Fibroblast of peridontal ligament (primary cell): ENCODE data around the gene MIF.
"Not testable (repeated sequence)": the region's sequence is repeated elsewhere in the genome, so short reads cannot be mapped to it uniquely, and the experiment has no call there.

ENCODE experiments used
- DNase-seq: peaks from one replicate; pipeline ENCODE4 v3.0.0-alpha.2; 2010; ENCODE audit errors: extremely low read depth

Gene MIF

DNA sequence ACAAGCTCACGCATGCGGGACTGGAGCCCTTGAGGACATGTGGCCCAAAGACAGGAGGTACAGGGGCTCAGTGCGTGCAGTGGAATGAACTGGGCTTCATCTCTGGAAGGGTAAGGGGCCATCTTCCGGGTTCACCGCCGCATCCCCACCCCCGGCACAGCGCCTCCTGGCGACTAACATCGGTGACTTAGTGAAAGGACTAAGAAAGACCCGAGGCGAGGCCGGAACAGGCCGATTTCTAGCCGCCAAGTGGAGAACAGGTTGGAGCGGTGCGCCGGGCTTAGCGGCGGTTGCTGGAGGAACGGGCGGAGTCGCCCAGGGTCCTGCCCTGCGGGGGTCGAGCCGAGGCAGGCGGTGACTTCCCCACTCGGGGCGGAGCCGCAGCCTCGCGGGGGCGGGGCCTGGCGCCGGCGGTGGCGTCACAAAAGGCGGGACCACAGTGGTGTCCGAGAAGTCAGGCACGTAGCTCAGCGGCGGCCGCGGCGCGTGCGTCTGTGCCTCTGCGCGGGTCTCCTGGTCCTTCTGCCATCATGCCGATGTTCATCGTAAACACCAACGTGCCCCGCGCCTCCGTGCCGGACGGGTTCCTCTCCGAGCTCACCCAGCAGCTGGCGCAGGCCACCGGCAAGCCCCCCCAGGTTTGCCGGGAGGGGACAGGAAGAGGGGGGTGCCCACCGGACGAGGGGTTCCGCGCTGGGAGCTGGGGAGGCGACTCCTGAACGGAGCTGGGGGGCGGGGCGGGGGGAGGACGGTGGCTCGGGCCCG lies at the start of gene MIF:
Gene MIF, plus strand, starts transcription at position 439 of the 765 bp plus-strand sequence. Its CDS starts 92 bp downstream, at position 531.
- DNase-seq = peak; percentile 84

GRCh38 chr22:23844739-23845202 lies 49.4 kb upstream of the MIF start:
- DNase-seq = no peak

- no peak for DNase-seq
These were observed 48.7 kb upstream of the MIF start for GRCh38 chr22:23845265-23846080.

GRCh38 chr22:23846081-23846469 lies 48.1 kb upstream of the MIF start:
- DNase-seq = no peak

DNA sequence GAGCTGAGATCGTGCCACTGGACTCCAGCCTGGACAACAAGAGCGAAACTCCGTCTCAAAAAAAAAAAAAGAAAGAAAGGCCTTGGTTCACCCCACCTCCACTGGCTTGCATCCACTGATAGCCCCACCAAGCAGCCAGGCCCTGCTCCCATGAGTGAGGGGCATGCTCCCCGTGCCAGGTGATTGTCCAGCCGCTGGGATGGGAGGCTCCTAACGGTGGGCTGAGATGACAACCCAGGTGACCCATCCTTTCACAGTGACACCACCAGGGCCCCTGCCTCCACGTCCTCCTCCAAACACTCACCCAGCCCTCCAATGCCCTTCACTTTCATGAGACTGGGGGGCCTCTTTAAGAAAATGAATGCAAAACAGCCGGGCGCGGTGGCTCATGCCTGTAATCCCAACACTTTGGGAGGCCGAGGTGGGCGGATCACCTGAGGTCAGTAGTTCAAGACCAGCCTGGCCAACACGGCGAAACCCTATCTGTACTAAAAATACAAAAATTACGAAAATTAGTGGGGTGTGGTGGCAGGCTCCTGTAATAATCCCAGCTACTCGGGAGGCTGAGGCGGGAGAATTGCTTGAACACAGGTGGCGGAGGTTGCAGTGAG lies 46.8 kb upstream of the MIF start:
- no peak for DNase-seq

DNA sequence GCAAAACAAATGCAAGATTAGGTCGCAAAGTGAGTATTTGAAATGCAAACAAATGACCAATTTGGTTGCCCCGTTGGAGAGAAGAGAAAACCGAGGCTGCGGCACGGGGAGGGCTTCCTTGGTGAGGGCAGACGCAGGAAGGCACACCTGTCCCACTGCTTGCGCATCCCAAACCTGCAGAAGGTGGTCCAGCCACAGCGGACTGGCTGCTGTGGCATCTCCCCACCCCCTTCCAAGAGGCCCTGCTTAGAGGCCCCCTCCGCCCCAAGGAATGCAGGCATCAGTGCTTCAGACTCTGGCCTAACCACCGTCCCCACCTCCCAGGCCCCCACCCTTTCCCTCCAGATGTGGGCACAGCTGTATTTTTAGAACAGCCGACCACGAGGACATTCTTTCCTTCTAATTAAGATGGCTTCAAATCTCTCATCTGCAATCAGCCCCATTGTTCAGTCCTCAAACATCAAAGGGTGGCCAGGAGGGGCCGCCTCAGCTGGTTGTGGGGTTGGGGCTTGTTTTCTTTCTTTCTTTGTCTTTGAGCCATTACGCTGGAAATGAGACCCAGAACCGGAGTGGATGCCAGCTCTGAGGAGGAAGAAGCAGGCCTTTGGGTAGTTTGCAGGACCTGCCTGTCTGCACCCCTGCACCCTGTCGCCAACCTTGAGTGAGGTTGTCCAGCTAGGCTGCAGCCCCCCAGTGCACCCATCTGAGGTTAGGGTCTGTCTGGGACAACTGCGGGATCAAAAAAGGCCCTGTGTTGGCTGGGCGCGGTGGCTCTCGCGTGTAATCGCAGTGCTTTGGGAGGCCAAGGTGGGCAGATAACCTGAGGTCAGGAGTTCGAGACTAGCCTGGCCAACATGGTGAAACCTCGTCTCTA lies 46.0 kb upstream of the MIF start:
- DNase-seq = peak; percentile 8

- DNase-seq = peak; percentile 53
These were observed 44.9 kb upstream of the MIF start for GRCh38 chr22:23849009-23850006.

DNA sequence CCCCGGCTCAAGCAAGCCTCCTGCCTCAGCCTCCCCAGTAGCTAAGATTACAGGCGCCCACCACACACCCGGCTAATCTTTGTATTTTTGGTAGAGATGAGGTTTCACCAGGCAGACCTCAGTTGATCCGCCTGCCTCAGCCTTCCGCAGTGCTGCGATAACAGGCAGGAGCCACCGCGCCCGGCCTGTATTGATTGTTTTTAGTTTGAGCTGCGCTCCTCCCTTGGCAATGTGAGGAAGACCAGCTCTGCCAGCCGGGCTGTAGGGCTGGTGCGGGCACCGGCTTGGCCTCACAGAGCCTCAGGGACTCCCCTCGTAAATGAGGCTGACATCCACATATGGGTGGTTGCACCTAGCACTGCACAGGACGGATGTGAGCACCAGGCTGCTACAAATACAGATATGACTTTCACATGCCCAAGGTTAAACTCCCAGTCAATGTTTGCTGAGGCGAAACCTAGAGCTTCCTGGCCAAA lies 44.0 kb upstream of the MIF start:
- no peak for DNase-seq

- DNase-seq = peak; percentile 48
These were observed 37.2 kb upstream of the MIF start for GRCh38 chr22:23856721-23857605.

- peak; percentile 97 for DNase-seq
These were observed 36.3 kb upstream of the MIF start, which contains the start of gene SLC2A11 for GRCh38 chr22:23857606-23858483. TSS of gene SLC2A11 (plus strand) at chr22:23857875. CDS start at chr22:23858000, 125 bp downstream.

DNA sequence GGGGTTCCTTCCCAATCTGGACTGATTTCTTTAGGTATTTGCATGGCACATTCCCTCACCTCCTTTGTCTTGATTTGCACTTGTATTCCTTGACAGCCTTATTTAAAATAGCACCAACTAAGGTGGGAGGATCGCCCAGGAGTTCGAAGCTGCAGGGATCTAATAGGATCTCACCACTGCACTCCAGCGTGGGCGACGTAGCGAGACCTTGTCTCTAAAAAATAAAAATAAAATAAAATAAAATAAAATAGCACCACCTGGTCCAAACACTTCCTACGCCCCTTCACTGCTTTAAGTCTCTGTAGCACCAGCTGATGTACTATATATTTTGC lies 35.7 kb upstream of the MIF start:
- no peak for DNase-seq

DNA sequence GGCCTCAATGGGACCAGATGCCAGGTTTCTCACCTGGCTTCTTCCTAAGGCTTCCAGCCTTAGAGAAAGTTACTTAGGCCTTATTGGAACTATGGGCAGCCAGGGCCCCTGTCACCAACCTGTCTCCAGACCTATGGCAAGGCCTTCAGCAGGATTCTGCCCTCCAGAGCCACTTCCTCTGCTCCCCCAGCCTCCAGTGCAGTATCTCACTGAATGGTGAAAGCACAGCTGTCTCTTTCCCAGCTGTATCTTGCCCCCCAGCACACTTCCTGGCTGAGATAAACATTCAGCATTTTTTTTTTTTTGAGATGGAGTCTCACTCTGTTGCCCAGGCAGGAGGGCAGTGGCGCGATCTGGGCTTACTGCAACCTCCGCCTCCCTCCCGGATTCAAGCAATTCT lies 35.0 kb upstream of the MIF start:
- DNase-seq = no peak

DNA sequence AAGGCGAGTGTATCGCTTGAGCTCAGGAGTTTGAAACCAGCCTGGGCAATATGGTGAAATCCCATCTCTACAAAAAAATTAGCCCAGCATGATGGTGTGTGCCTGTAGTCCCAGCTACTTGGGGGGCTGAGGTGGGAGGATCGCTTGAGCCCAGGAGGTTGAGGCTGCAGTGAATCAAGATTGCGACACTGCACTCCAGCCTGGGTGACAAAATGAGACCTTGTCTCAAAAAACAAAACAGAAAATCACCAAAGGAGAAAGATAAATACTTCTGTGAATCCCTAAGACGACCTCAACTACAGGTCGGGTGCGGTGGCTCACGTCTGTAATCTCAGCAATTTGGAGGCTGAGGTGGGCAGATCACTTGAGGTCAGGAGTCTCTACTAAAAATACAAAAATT lies 34.0 kb upstream of the MIF start:
- not testable (repeated sequence) for DNase-seq

- peak; percentile 42 for DNase-seq
These were observed 32.1 kb upstream of the MIF start for GRCh38 chr22:23862103-23862502.

GRCh38 chr22:23864499-23865154 lies 29.6 kb upstream of the MIF start:
- DNase-seq = not testable (repeated sequence)

GRCh38 chr22:23868580-23868979 lies 25.6 kb upstream of the MIF start:
- no peak for DNase-seq

- no peak for DNase-seq
These were observed 19.3 kb upstream of the MIF start for GRCh38 chr22:23874871-23875270.

- DNase-seq = no peak
These were observed 18.4 kb upstream of the MIF start for GRCh38 chr22:23875801-23876200.
